Measurements from ENCODE around the gene SH2D3C. TPM values are rescaled to one million over a fixed set of nuclear protein-coding genes. Genes with fewer than 3 reads are reported as not detected.

The SH2D3C gene
- total RNA-seq, 1 donor from 2014 or later, result 0.17 TPM

- Histone ChIP-seq H3K4me3 (ENCODE audit: low read depth, low read length) (no peak overlapping the region), H3K27me3 (ENCODE audit: control insufficient read depth, insufficient read depth, low read length) (peaks cover 52% of the 10 kb centered on the region), H3K36me3 (ENCODE audit: control insufficient read depth, insufficient read depth, low read length) (no peaks in the 10 kb centered on the region)
- TF ChIP-seq, protein P1, sequence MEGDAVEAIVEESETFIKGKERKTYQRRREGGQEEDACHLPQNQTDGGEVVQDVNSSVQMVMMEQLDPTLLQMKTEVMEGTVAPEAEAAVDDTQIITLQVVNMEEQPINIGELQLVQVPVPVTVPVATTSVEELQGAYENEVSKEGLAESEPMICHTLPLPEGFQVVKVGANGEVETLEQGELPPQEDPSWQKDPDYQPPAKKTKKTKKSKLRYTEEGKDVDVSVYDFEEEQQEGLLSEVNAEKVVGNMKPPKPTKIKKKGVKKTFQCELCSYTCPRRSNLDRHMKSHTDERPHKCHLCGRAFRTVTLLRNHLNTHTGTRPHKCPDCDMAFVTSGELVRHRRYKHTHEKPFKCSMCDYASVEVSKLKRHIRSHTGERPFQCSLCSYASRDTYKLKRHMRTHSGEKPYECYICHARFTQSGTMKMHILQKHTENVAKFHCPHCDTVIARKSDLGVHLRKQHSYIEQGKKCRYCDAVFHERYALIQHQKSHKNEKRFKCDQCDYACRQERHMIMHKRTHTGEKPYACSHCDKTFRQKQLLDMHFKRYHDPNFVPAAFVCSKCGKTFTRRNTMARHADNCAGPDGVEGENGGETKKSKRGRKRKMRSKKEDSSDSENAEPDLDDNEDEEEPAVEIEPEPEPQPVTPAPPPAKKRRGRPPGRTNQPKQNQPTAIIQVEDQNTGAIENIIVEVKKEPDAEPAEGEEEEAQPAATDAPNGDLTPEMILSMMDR (IDR thresholded peaks at IDR 0.05; ENCODE audit: insufficient read depth, low read length, poor library complexity, severe bottlenecking), result no peak
- no peak for DNase-seq (ENCODE audit: low read depth)
These were observed 29.2 kb downstream of the SH2D3C start for GRCh38 chr9:127749090-127749787.

GRCh38 chr9:127746959-127747569 is 31.4 kb downstream of the SH2D3C start:
- H3K4me3 ChIP-seq (ENCODE audit: low read depth, low read length), result no peak overlapping the region

GRCh38 chr9:127744398-127745110 is 33.9 kb downstream of the SH2D3C start:
- no peak overlapping the region for H3K4me3 ChIP-seq (ENCODE audit: low read depth, low read length)
- DNase-seq (ENCODE audit: low read depth), result no peak
- no peaks in the 10 kb centered on the region for H3K36me3 ChIP-seq (ENCODE audit: control insufficient read depth, insufficient read depth, low read length)
- TF ChIP-seq, protein P1 (IDR thresholded peaks at IDR 0.05; ENCODE audit: insufficient read depth, low read length, poor library complexity, severe bottlenecking), result no peak
- H3K27me3 ChIP-seq (ENCODE audit: control insufficient read depth, insufficient read depth, low read length), result peaks cover 29% of the 10 kb centered on the region

More at GRCh38 chr9:127746959-127747569, 31.4 kb downstream of the SH2D3C start:
- no peak for DNase-seq (ENCODE audit: low read depth)
- TF ChIP-seq, protein P1 (IDR thresholded peaks at IDR 0.05; ENCODE audit: insufficient read depth, low read length, poor library complexity, severe bottlenecking), result no peak
- Histone ChIP-seq H3K36me3 (ENCODE audit: control insufficient read depth, insufficient read depth, low read length) (no peaks in the 10 kb centered on the region), H3K27me3 (ENCODE audit: control insufficient read depth, insufficient read depth, low read length) (peaks cover 34% of the 10 kb centered on the region)

- peak overlapping the region; percentile 5 for H3K4me3 ChIP-seq (ENCODE audit: low read depth, low read length)
- no peaks in the 10 kb centered on the region for H3K36me3 ChIP-seq (ENCODE audit: control insufficient read depth, insufficient read depth, low read length)
- TF ChIP-seq, protein P1 (IDR thresholded peaks at IDR 0.05; ENCODE audit: insufficient read depth, low read length, poor library complexity, severe bottlenecking), result no peak
- DNase-seq (ENCODE audit: low read depth), result peak; percentile 38
- H3K27me3 ChIP-seq (ENCODE audit: control insufficient read depth, insufficient read depth, low read length), result peaks cover 14% of the 10 kb centered on the region
These were observed 35.9 kb downstream of the SH2D3C start for GRCh38 chr9:127742435-127743088.

DNA sequence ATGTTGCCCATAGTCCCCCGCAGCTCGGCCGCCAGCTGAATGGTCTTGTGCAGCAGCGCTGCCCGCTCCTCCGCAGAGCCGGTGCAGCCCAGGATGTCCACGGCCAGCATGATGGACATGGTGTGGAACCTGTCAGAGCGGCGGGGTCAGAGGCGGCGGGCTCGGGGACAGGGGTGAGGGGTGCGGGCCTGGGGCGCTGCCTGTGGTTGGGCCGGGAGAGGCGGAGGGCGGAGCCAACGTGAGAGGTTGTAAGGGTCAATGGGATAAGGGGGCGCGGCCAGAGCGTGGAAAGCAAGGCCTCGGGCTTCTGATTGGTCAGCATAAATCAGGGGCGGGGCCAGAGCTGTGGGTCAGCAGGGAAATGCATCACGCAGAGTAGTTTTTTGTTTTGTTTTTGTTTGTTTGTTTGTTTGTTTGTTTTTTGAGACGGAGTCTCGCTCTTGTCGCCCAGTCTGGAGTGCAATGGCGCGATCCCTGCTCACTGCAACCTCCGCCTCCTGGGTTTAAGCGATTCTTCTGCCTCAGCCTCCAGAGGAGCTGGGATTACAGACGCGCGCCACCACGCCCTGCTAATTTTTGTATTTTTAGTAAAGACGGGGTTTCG is 36.5 kb downstream of the SH2D3C start:
- no peaks in the 10 kb centered on the region for H3K36me3 ChIP-seq (ENCODE audit: control insufficient read depth, insufficient read depth, low read length)
- H3K27me3 ChIP-seq (ENCODE audit: control insufficient read depth, insufficient read depth, low read length), result peaks cover 9% of the 10 kb centered on the region
- TF ChIP-seq, protein P1 (IDR thresholded peaks at IDR 0.05; ENCODE audit: insufficient read depth, low read length, poor library complexity, severe bottlenecking), result no peak
- peak overlapping the region; percentile 5 for H3K4me3 ChIP-seq (ENCODE audit: low read depth, low read length)
- peak; percentile 14 for DNase-seq (ENCODE audit: low read depth)
